Muscle of arm (tissue), 12 donors: Measurements from ENCODE around the gene CDX1. TPM values are rescaled to one million over a fixed set of nuclear protein-coding genes. Genes with fewer than 3 reads are reported as not detected.

Experiments
- DNase-seq: peaks from one replicate; pipeline ENCODE4 v3.0.0-alpha.2; 2013
- polyA plus RNA-seq, 12 donors: library from polyadenylated mRNA; unstranded; fragments of 120-200 nt; gene quantifications; one replicate each; pipeline ENCODE4 v1.2.1, GENCODE V29; 2013; ENCODE audit not compliant: insufficient read length in 12 of 12

CDX1 gene
- polyA plus RNA-seq, 12 donors: 0.20 to 47.4 (median 0.69) TPM; not detected in 7

DNA sequence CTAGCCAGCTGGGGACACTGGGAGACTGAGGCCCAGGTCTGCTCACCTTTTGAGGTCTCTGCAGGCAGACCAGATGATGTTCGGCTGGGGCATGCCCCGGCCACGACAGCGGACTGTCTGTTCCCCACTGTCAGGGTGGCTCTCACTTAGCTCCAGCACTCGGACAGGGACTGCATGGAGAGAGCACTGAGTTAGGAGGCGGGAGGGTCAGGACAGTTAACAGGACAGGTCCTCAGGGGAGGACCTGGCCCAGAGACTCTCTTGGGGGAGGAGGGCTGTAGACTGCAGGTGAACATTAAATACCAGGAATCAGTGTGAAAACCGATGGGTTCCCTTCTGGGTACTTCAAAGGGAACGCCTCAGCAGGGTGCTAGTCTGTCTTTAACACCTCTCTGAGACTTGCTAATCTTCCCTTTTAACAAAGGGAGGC lies 36.1 kb upstream of the CDX1 start:
- DNase-seq: no peak

DNA sequence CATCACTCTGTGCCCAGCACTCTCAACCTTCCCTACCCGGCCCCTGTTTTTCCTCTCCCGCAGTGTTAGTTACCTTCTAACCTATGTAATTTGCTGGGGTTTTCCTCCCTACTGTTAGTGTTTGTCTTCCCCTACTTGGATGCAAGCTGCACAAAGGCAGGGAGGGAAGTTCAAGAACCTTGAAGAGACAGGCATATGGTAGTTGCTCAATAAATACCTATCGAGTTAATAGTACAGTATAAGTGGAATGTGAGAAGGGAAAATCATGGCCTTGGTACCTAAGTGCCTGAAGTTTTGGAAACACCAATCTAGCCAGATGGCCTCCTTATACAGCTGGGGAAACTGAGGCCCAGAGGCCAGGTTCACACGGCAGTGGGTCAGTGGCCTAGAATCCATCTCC lies 35.1 kb upstream of the CDX1 start:
- no peak for DNase-seq

DNA sequence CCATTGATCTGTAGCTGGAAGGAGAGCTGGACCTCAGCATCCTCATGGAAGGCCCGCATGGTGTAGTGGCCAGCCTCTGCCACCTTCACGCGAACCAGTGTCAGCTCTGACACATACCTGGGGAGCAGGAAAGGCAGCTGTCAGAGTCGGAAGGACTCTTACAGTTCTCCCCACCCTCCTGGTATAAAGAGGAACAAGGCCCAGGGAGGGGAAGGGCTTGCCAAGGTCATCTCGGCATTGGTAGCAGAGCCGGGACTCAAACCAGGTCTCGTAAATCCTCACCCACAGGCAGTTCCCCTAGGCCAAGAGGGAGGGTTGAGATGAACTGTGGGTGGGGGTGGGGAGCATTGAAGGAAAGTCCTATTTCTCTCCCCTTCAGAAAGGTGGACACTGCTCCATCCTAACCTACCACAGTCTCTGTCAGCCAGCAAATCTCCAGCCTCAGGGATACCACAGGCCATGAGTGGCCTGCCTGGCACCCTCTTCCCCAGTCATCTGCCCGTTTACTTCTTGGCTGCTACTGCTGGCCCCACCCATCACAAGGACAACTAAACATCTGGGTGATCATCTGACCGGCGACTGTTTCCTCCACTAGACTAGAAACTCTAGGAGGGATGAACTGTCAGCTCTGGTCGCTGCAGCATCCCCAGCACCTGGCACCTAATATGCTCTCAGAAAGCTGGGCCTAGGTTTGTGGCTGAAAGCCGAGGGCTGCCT lies 34.4 kb upstream of the CDX1 start:
- DNase-seq: no peak

DNA sequence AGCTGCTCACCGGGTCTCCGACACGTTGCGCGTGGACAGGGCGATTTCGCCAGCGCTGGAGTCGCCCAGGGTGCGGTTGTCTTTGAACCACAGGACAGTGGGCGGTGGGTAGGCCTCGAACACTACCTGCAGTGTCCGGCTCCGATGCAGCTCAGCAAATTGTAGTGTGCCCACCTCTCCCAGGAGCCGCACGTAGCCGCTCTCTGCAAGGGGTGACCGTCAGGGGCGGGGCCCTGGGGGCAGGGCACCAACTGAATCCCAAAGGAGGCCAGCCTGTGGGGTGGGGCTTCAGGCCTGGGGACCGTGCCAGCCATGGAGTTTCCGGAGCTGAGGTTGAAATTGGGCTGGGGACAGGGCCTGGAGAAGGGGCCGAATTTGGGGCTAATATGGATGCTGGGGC lies 33.8 kb upstream of the CDX1 start:
- DNase-seq: no peak

DNA sequence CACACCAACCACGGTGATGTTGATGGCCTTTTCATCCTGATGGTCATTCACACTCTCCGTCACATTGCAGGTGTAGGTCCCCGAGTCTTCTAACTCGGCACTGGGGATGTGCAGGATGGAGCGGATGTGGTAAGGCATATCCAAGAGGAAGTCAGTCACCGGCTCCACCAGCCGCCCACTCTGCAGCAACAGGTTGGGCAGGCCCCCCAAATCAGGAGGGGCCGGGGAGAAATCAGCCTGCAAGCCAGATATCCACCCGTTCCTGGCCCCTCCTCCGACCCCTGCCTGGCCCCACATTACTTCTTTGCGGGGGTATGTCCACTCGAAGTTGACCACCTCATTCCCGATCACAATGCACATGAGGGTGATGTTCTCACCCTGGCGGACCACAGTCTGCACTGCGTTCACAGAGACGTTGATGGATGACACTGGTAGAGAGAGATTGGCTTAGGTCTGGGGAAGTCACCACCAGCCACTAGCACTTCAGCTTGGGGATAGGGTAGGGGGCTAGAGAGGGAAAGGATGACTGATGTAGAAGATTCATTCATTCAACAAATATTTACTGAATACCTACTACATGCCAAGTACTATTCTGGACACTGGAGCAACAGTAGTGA lies 32.9 kb upstream of the CDX1 start:
- no peak for DNase-seq

DNA sequence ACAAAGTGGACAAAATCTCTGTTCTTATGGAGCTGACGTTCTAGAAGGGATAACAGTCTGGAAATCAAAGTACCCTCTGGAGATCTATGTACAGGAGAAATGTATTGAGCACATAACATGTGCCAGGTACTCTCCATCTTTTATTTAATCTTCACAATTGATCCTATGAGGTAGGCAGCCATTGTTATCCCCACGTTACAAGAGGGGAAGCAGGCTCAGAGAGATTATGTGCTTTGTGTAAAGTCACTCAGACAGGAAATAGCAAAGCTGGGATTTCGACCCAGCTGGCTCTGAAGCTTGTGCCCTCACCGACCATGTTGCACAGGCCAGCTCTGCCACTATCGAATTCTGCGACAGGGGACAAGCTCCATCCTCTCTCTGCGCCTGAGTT lies 32.4 kb upstream of the CDX1 start:
- no peak for DNase-seq

DNA sequence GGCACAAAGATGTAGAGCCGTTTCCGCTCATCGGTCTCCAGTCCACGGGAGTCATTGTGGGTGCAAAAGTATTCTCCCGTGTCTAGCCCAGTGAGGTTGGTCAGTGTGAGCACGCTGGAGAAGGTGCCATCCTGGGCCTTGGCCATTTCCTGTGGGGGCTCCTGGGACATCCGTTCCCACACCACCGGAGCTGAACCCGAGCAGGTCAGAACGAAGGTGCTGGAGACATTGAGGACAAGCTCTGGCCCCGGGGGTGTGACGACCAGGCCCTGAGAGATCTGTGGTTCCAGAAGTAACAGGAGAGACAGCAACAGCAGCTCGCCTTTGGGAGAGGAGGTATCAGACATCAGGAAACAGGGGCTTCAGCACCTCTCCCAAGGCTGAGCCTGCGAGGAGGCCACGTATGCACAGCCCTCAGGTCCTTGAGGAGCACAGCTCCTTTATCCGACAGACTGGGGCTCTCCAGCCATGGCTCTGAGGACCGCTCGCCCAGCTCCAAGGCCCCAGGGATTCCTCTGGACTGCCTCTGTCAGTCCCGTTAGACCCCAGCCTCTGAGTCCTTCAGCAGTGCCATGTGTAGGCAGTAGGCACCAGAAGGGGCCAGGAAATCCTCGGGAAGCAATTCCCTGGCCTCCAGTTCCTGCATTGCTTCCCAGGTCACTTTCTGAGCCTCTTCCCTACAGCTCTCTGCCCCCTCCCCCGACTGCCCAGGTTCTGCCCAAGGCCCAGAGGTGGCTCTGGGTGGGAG lies 30.8 kb upstream of the CDX1 start:
- no peak for DNase-seq

DNA sequence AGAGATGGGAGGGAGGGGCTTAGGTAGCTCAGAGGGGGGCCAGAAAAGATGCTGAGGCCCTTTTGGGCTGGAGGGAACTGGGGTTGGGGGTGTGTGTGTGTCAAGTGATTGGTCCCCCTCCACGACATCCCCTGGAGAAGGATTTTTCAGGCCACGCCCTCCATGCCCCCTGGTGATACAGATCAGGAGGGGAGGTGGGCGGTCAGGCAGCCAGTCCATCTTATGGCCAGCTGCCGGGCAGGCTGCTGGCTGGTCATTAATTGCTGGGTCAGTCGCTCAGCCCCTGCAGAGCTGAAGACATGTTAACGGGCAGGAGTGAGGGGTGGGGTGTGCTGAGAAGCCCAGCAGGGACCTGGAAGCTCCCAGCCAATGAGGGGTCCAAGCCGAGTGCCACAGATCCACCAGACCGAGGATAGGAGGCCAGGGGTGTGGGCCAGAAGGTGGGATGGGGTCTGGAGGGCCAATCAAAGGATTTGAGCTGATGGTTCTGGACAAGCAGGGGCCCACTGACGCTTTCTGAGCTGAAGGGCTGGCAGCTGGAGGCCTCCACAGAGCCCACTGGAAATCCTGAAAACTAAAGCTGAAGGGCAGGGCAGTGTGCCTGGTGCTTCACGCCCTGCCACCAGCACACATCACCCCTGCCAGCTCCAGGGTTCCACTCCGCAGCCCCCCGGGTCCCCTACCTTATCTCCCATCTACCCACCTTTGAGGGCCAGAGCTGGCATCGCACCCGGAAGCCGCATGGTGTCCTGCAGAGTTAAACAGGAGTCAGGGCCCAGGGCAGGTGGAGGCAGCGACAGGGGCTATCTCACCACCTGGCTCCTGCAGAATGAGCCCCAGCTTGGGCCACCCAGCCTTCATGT lies 30.0 kb upstream of the CDX1 start:
- DNase-seq: no peak

DNA sequence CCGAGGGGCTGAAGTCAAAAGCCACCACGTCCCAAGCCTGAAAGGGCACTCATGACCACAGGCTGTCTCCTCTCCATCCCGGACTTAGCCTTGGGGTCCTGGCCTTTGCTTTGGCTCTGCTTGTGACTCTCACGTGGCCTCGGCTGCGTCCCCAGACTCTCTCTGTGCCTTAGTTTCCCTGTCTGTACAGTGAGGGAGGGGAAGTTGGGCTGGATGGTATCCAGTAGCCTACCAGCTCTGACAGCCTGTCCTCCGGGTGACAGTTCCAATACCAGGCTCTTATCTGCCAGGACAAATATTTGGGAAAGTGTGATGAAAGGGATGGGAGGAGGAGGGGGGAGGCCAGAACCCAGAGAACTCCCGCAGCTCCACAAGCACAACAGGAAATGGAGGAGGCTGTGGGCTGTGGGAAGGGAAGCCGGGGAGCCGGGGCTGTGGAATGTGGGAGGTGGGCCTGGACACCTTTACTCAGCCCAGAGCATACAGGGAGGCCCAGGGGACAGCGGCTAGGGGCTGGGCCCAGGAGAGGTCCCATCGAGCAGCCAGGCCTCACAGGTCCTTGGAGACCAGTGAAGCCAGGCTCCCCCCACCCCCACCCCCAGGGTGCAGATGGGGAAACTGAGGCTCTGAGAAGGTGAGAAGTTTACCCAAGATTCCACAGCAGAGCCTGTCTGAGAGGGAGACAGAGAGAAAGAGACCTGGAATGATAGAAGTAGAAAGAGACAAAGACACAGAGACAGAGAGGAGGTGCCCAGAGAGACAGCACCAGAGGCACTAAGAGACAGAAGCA lies 29.2 kb upstream of the CDX1 start:
- DNase-seq: no peak

DNA sequence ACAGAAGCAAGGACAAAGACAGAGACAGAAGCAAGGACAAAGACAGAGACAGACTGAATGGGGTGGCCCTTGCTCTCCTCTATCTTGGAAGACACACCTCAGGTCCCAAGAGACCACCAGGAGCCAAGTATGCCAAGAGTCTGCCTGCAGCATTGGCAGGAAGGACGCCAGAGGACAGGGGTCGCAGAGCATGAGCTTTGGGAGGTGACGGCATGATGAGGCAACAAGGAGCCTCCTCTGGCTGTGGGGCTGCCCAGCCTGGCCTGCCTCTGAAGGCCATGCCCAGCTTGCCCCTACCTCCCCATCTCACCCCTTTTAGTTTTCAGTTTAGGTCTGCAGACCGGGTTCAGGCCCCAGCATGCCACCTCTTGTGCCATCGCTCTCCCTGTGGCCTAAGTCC lies 28.6 kb upstream of the CDX1 start:
- no peak for DNase-seq

DNA sequence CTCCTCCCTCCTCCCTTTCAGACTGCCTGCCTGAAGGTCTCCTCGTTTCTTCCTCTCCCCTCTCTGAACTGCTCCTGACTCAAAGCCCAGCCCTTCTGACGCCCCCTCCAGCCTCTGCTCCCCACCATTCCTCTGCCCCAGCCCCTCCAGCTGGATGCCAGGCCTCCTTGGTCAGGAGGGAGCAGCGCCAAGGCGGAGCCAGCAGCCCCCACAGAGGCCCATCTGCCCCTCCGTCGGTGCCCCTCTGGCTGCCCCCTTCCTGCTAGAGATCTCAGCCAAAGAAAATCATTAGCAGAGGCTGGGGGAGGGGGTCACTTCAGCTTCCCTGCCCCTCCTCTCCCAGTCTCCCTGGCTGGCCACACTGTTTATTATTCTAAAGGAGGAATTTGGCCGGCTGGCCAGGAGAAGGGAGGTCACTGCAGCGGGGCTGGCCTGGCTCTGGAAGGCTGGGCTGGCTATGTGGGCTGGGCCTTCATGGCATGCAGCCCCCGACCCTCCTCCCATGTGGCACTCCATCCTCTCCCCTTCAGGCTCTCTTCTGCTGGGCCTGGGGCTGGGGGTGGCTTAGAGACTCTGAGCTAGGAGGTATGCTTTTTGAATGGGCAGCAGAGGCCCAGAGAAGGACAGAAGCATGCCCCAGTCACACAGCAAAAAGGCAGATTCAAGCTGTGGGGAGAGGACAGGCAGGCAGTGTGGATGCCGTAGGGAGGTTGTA lies 27.9 kb upstream of the CDX1 start:
- DNase-seq: no peak

DNA sequence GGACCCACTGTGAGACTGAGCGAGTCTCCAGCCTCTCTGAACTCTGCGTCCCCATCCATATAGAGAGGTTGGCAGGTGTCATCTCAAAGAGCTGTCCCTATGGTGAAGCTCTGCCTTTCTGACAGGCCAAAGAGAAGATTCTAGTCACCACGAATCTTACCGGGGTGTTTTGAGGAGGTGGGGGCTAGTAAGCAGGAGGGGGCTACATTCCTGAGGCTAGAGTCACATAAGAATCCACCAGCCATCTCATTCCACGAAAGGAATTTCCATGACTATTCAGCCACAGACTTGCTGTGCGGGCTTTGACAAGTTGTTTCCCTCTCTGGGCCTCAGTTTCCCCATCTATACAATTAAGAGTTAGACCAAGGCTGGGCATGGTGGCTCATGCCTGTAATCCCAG lies 27.2 kb upstream of the CDX1 start:
- no peak for DNase-seq

DNA sequence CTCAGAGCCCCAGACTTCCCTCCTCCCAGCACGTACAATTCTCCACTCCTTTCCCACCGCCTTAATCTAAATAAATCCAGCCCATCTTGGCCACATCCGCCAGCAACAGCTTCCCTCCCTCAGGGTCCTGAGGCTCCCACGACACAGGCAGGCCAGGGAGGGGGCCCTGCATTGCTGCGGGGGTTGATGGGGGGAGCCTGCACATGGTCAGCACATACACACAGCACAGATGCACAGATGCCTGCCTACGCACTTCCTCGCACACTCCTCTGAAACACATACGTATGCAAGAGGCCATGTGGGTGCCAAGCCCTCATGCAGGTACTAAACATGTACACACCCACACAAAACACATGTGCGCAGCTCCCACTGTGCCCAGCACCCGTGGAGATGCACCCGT lies 25.7 kb upstream of the CDX1 start:
- no peak for DNase-seq

DNA sequence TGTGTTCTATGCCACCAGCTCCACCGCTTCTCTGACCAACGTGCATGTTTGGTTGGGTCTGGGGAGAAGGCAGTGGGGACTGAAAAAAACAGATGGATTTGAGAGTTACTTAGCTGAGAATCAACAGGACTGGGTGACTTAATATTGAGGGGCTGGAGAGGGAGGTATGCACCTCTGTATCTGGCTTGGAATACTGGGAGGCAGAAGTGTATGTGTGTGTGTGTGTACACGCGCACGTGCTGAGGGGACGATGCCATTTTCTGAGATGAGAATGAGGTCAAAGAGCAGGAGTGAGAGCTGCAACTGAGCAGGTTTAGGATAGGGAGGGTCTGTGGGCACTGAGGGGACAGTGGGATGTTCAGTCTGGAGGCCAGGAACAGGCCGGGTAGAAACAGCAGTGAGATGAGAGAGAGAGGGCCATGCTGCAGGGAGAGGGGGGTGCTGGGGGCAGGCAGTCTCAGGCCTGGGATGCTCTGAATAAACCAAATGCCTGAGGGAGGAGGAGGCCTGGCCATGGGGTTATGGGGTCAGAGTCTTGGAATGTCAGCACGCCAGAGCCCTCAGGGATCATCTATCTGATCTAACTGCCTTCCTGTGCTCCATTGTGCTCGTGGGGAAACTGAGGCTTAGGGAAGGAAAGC lies 24.9 kb upstream of the CDX1 start:
- DNase-seq: no peak

DNA sequence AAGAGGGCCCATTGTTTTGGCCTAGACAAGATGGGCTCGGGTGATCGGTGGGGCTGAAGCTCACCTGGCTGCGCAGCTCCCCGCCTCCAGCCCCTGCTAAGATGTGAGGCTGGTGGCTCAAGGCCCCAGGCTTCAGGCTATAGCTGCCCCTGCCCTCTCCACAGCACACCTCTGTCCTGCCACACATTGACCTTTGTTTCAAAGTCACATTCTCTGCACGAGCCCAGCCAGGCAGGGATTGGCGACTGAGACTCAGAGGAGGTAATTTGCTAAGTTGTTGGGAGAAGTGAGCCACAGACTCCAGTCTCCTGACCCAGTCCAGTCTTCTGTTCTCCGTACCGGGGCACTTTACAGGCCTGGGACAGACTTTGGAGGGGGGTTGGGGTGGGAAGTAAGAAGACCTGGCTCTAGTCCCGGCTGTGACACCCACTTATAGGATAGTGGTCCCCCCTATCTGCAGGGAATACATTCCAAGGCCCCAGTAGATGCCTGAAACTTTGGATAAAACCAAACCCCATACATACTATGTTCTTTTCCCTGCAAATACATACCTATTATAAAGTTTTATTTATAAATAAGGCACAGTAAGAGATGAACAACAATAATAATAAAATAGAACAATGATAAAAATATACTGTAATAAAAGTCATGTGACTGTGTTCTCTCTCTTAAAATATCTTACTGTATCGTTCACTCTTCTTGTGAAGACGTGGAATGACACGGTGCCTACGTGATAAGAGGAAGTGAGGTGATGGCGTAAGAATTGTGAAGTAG lies 24.2 kb upstream of the CDX1 start:
- no peak for DNase-seq

DNA sequence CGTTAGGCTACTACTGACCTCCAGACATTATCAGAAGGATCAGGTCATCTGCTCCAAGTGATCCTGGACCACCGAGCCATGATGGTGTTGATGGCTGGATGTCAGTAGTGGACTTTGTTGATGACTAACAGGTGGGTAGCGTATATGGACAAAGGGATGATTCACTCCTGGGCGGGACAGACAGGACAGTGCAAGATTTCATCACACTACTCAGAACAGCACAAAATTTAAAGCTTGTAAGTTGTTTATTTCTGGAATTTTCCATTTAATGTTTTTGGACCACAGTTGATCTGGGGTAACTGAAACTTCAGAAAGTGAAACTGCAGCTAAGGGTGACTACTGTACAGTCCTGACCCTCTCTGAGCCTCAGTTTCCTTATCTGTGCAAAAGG lies 23.6 kb upstream of the CDX1 start:
- no peak for DNase-seq

DNA sequence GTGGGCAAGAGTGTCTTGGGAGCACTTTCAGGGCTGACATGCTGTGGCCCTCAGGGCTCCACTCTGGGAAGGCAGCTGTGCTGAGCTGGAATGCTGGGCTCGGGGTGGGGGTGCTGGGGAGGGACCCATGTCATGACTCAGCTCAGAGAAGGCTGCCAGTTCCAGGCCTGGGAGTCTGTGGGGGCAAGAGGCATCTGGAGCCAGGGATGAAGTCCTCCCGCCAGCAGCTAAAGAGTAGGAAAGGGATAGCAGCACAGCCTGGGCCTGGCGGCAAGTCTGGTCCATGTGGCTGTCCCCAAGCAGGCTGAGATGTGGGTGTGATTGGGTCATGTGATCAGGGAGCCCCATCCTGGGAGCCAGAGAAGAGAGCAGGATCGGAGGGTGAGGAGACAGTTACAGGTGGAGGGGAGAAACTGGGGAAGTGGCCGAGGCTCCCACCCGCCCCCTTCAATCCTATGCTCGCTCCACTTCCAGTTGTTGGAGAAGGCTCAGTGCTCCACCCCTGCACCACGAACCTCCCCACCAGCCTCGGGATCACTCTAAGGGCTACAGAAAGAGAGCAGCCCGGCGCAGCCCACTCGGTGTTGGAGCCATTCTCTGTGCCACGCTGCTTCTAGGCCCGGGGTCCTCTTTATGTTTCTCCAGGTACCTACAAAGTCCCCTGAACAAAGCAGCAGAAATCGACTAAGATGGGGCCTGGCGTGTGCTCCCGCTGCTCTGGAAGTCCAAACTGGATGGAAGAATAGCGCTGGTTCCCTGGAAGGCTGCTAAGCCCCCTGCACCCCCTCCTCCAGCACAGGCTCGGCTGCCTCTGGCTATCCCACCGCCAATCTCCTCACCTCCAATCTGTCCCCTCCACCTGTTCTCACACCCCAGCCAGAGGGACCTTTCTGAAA lies 23.0 kb upstream of the CDX1 start:
- DNase-seq: no peak

DNA sequence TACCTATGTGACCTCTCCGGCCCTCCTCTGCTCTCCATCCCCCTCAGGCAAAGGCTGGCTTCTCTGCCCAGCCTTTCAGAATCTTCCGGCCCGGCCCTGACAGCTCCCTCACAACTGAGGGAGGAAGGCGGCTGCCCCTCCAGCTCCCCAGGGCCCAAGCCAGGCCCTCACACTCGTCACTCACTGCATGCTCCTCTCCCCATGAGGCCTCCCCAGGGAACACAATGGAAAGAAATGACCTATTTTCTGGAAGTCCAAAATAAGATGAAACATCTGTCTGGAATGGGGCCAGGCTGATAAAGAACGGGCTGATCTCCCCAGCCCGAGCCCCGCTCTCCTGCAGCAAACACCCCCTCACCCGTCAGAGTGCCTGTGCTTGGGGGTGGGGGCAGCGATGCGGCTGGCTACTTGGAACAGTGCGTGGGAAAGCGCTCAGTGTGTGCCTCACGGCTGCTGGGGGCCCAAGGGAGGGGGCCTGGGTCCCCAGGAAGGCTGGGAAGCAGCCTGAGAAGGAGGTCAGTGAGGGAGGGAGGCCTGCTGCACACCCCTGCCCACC lies 22.3 kb upstream of the CDX1 start:
- no peak for DNase-seq
